Activated CD4-positive, alpha-beta T cell treated with anti-CD3 and anti-CD28 coated beads, Interleukin-2, amount 50 U/mL, for 16 hours (primary cell): ENCODE results near the gene MDM4.
"Not testable (repeated sequence)": the region's sequence is repeated elsewhere in the genome, so short reads cannot be mapped to it uniquely, and the experiment has no call there.

ENCODE experiments used
- DNase-seq: peaks from one replicate; pipeline ENCODE4 v3.0.0-alpha.2; 2020

Gene MDM4, protein sequence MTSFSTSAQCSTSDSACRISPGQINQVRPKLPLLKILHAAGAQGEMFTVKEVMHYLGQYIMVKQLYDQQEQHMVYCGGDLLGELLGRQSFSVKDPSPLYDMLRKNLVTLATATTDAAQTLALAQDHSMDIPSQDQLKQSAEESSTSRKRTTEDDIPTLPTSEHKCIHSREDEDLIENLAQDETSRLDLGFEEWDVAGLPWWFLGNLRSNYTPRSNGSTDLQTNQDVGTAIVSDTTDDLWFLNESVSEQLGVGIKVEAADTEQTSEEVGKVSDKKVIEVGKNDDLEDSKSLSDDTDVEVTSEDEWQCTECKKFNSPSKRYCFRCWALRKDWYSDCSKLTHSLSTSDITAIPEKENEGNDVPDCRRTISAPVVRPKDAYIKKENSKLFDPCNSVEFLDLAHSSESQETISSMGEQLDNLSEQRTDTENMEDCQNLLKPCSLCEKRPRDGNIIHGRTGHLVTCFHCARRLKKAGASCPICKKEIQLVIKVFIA

GRCh38 chr1:204516180-204516879 is at the start of gene MDM4:
MDM4 (plus strand) TSS chr1:204516406; CDS start chr1:204525519, 9,113 bp downstream.
- peak; percentile 97 for DNase-seq

DNA sequence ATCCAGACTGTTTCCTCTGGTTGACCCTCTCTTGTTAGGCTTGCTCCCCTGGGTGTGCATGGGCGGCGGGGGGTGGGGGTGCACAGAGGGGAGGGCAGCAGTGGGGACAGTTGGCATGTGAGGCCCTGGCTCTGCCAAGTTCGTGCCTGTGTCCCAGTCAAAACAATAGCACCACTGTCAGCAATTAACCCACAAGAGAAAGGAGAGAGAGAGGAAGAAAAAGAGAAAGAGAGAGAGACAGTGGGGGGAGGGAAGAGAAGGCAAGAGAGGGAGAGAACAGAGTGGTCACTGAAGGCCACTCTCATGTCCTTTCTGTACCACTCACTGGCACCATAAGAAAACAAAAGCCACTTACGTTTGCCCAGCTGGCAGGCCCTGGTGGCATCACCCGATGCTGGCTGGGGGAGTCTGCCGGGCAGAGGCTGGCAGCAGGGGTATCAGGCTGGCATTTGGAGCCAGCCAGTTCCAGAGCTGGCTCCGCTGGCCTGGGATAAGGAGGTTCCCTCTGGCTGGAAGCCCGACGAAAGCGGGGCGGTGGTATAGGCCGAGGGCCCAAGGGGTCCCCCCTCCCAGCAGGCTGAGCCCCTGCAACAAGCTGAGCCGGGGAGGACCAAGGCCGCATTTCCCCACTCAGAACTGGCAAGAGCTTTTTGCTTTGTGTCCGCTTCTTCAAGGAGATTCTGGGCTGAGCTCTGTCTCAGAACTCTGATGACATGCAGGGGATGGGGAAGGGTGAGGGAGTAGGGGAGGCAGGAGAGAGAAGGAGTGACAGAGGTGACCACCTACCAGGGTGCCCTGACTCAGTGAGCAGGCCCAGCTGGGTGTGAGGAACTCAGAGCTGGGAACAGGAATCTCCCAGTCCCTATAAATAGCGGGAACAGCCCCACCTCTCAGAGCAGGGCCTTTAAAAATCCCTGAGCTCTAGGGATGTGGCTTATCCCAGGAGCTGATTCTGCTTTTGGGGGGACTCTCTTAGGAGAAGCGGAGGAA is 49.5 kb upstream of the MDM4 start:
- DNase-seq: no peak

- DNase-seq: no peak
Observed at GRCh38 chr1:204468206-204468605, 48.0 kb upstream of the MDM4 start.

DNA sequence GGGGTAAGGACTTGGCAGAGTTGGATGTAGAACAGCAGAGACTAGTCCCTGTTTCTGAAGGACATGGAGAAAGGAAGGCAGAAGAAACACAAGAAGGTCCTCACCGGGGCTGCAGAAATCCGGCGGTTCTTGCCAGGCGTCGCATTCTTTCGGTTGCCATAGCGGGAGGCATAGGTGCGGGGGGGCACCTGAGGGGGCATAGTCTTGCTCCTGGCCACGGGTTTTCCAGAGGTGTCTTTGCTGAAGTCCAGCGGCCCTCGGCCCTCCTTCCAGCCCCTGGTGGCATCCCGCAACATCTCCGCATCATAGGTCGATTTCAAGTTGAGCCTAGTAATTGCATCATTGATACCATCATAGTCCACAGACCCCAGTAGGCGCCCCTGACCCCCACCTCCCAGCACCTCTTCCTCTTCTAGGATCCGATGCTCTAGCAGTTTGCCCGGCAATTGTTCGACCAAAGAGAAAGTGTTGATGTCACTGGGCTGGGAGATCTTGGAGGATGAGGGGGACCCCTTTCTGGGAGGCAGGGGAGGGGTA is 47.4 kb upstream of the MDM4 start:
- DNase-seq: no peak

GRCh38 chr1:204469304-204469703 is 46.9 kb upstream of the MDM4 start:
- DNase-seq: no peak

- DNase-seq: no peak
Observed at GRCh38 chr1:204471687-204472086, 44.5 kb upstream of the MDM4 start.

DNA sequence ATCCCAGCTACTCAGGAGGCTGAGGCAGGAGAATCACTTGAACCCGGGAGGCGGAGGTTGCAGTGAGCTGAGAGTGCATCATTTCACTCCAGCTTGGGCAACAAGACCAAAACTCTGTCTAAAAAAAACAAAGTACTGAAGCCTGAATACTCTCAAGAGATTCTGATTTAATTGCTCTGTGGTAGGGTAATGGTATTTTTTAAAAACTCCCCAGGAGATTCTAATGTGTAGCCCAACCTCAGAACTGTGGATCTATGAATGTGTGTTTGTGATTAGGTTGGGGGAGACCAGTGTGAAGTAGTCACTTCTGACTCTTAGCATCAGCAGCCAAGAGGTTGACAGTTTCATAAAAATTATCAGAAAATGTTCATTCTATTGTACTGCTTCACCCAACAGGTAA is 43.5 kb upstream of the MDM4 start:
- no peak for DNase-seq

DNA sequence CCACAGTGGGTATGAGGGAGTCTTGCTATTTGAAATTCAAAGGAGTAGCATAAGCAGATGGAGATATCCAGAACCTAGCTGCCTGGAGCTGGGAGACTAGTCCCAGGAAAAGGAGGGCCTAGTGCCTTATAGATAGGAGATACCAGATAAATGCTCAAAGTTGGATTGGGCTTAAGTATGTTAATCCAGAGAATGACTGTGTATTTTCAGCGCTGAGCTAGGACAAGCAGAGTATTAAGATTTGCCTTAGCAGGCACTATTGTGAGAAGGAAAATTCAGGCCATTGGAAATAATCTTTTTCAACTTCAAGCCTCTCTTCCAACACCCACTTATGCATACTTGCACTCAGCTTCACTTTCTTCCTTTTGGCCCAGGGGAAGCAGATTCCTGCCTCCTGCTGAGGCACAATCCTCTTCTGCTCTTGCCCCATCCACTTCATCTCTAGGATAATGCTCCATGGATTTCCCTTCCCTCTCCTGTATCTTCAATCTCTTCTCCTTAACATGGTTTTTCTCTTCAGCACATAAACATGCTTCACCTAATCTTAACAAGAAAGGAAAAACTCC is 42.7 kb upstream of the MDM4 start:
- DNase-seq: no peak

DNA sequence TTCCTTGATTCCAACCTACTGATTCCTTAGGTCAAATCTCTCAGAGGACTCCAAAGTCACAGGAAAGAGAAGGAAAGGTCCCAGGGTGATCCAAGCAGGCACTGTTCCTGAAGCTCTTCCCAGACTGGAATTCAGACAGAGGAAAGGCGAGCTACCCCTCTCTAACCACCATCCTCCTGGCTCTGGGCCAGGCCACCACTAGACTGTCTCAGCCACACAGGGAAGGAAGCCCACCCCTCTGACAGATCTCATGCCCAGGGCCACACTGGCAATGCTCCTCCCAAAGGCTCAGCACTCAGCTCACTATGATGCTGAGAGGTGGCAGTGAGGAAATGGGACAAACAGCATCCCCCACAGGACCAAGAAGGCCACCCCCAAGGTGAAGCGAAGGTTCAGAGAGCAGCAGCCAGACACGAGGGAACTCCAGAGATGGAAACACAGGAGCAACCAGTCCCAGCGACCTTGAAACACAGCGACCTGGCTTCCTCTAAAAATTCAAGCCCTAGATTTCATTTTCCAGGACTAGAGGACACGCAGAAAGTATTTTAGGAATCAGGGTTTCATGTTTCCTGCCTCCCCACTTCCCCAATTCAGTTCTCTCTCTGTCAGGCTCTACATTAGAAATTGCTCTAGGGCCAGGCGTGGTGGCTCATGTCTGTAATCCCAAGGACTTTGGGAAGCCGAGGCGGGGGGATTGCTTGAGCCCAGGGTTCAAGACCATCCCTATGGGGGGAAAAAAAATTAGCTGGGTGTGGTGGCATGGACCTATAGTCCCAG is 40.4 kb upstream of the MDM4 start:
- DNase-seq: no peak

- DNase-seq: no peak
Observed at GRCh38 chr1:204476563-204476962, 39.6 kb upstream of the MDM4 start.

DNA sequence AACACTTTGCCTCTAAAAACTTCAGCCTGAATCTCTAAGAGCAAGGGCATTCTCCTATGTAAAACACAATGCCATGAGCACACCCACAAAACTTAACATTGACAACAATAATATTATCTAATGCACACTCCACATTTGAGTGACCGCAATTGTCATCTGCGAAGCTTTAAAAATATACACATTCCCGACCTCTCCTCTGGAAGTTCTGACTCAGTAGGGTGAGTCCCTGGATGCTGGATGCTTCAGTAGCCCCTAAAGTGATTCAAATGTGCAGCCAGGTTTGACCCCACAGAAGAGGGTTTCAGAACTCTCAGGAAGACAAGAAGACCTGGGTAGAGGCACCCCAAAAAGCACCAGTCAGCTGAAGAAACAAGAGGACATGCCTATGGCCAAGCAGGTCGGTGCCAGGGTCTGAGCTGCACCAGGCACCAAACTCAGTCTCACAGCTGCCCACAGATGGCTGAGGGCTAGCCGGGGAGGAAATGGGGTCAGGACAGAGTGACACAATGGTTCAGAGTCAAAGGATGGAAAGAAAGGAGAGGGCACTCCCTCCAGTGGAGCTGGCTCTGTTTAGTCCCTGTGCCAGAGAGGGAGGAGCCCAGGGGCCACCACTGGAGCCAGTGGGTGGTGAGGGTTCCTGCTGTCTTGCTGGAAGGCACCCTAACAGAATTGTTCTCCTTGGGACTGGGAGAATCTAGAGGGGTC is 39.0 kb upstream of the MDM4 start:
- no peak for DNase-seq

- DNase-seq: no peak
Observed at GRCh38 chr1:204478172-204478899, 37.9 kb upstream of the MDM4 start.

- no peak for DNase-seq
Observed at GRCh38 chr1:204478921-204479320, 37.3 kb upstream of the MDM4 start.

DNA sequence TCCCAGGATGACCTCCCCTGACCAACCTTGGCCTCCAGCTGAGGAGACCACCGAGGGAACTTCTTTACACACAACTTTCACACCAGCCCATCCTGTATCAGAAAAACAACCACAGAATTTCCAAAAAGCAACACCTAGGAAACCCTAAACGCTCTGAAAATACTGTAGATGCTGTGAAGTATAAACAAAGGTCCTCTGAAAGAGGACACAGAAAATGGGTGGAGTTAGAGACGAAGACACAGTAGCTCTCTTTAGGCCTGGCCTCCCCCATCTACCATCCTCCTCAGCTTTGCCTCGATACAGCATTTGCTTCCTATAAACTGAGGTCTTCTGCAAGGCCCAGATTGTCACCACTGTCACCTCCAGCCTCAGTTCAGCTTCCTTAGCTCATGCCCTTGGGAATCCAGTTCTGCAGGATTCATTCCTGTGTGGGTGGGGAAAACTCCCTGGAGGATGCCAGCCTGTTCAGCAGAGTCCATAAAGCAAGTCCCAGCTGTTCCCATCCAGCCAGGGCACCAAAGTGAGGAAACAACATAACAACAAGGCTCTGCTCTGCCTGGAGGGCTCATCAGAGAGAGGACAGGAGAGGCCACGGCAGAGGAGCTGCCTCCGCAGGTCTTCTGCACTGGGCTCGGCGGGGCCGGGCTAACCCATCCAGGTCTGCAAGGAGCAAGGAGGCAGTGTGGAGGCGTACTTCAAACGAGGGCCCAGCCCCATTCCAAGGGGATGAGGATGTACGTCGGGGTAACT is 36.6 kb upstream of the MDM4 start:
- DNase-seq: no peak

GRCh38 chr1:204480515-204480914 is 35.7 kb upstream of the MDM4 start:
- DNase-seq: no peak

DNA sequence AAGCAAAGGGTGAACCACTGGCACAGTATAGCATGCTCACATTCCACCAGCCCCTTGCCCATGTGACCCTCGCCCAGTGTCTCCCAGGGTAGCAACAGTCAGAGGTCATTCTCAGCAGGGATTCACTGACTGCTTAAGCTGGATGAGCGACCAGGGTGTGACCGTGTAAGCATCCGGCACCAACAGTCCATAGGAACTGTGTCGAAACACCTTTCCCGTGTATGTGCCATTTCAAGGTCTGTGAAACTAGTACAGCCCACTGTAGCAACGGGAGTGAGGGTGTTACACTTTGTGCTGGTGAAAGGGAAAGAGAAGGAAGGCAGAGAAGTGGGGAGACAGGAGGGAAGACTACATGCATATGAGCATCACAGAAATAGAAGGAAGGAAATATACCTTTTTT is 32.4 kb upstream of the MDM4 start:
- no peak for DNase-seq

DNA sequence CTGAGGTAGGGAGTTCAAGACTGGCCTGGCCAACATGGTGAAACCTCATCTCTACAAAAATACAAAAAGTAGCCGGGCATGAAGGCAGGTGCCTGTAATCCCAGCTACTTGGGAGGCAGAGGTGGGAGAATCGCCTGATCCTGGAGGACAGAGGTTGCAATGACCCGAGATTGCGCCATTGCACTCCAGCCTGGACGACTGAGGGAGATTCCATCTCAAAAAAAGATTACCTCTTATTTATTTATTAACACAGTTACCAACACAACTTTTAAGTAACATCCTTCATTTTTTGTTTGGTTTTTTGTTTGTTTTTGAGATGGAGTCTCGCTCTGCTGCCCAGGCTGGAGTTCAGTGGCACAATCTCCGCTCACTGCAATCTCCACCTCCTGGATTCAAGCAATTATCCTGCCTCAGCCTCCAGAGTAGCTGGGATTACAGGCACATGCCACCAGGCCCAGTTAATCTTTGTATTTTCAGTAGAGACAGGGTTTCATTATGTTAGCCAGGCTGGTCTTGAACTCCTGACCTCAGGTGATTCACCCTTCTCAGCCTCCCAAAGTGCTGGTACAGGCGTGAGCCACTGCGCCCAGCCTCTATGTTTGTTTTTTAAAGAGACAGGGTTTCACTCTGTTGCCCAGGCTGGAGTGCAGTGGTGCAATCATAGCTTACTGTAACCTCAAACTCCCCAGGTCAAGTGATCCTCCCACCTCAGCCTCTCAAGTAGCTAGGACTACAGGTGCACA is 29.5 kb upstream of the MDM4 start:
- not testable (repeated sequence) for DNase-seq

DNA sequence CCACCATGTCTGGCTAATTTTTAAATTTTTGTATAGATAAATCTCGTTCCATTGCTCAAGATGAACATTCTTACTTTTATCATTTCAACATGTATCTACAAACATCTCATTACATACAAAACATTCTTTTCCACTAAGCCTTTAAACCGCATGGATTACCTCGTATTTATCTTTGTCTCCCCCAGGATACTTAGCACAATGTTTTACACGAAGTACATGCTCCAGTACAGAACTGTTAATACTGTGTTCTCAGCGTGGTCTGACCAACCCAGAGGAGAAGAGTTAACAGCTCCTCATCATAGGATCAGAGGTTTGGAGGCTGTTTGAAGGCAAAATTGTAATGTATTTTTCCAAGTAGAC is 29.0 kb upstream of the MDM4 start:
- no peak for DNase-seq

DNA sequence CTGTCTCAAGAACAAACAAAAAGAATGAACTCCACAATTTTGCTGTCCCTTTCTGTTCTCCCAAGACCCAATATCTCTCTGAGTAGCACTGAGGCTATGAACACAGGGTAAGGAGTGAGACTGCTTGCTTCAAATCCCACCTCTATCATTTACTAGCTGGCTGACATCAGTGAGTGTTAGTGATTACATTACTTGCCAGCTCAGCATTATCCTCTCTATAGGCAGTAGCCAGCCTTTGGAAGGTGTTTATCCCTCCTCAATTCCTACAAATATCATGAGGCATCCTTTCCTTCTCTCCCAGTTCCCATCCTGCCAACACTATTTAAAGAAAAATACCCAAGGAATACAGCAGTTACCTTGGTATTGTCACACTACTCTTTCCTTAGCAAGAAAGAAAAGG is 24.6 kb upstream of the MDM4 start:
- DNase-seq: no peak
